ENCODE measurements around the gene OBSCN.

DNA sequence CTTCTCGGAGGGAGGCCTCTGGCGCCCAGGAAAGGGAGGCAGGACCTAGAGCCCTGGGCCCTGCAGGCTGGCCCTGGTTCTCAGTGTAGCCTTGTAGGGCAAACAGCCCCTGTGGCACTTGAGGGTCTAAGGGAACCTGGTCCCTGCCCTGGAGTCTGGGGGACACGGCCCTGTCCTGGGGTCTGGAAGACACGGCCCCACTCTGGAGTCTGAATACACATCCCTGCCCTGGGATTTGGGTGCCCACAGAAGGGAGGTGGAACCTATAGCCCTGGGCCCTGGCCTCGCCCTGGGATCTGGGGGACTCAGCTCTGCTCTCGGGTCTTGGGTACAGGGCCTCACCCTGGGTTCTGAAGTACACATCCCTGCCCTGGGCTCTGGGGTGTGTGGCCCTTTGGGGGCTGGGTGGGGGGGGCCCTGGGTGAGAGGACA is 97.9 kb downstream of the OBSCN start:
- no peak for TF ChIP-seq EZH2phosphoT487 (IDR thresholded peaks at IDR 0.05; ENCODE audit: insufficient read depth, low read depth)
- TF ChIP-seq EZH2 (IDR thresholded peaks at IDR 0.05; ENCODE audit: insufficient read depth, poor library complexity, severe bottlenecking), result no peak
